Kidney (tissue), 14 donors: ENCODE results near the gene CNNM4. TPM values are rescaled to one million over a fixed set of nuclear protein-coding genes. Genes with fewer than 3 reads are reported as not detected.

Experiments used
- DNase-seq, 5 donors: peaks; one replicate each; pipeline ENCODE4 v3.0.0-alpha.2; 2013 to 2020
- FAIRE-seq: peaks from 2 replicates; lab custom pipeline; 2012; peaks lifted over from hg19 to GRCh38; lab: Jason Lieb, UNC
- H3K27ac ChIP-seq, 2 donors: one replicate each; pipeline ENCODE4 v1.7.0; 2013; ENCODE audit warnings: low read depth in 2 of 2, low read length in 2 of 2, inconsistent platforms in 1 of 2
- H3K27me3 ChIP-seq: one replicate; pipeline ENCODE4 v1.7.1; 2013; ENCODE audit warnings: low read length, inconsistent platforms; ENCODE audit not compliant: control insufficient read depth, insufficient read depth
- H3K36me3 ChIP-seq, 3 donors: one replicate each; pipeline versions ENCODE4 v1.7.0 to v1.7.1; 2013; ENCODE audit warnings: low read length in 3 of 3, control low read depth in 1 of 3, inconsistent platforms in 1 of 3; ENCODE audit not compliant: insufficient read depth in 3 of 3, control insufficient read depth in 2 of 3
- H3K4me1 ChIP-seq, 3 donors: one replicate each; pipeline versions ENCODE4 v1.7.0 to v1.7.1; 2013; ENCODE audit warnings: low read length in 3 of 3, inconsistent platforms in 1 of 3, low read depth in 1 of 3; ENCODE audit not compliant: control insufficient read depth in 2 of 3, insufficient read depth in 2 of 3
- H3K4me3 ChIP-seq, 3 donors: one replicate each; pipeline versions ENCODE4 v1.7.0 to v1.8.1; 2013; ENCODE audit warnings: low read length in 3 of 3, control low read depth in 1 of 3, inconsistent platforms in 1 of 3
- H3K9ac ChIP-seq, 3 donors: one replicate each; pipeline versions ENCODE4 v1.7.0 to v1.7.1; 2013; ENCODE audit warnings: low read length in 3 of 3, control low read depth in 1 of 3, inconsistent platforms in 1 of 3
- H3K9me3 ChIP-seq, 3 donors: one replicate each; pipeline versions ENCODE4 v1.7.0 to v1.7.1; 2013; ENCODE audit warnings: low read length in 3 of 3, control low read depth in 1 of 3, inconsistent platforms in 1 of 3; ENCODE audit not compliant: control insufficient read depth in 2 of 3, insufficient read depth in 1 of 3
- intact Hi-C: fragments of 100-400 bp; cut with DNase I; formaldehyde crosslinking; loops from one replicate; pipeline ENCODE4 v1.11.1; 2022
- polyA plus RNA-seq: library from polyadenylated mRNA; stranded (reverse); fragments of 350-450 nt; fragmentation: Illumina TruSeq; extraction: RNeasy Lipid Tissue Mini Kit (QIAGEN cat#74804); gene quantifications from one replicate; pipeline ENCODE4 v1.2.3, GENCODE V29; 2014; ENCODE audit warnings: low read depth, low replicate concordance; ENCODE audit not compliant: insufficient read depth
- total RNA-seq: library from RNA; stranded (reverse); fragmentation: NEBNext Ultra II Directional; extraction: Animal tissue kit (Norgen Biotek cat#: 25700); gene quantifications from one replicate; pipeline ENCODE4 v1.2.1, GENCODE V29; 2021
- TF ChIP-seq, protein P1 (sequence below): IDR thresholded peaks from 3 replicates; pipeline ENCODE4 v1.5.1; 2012; ENCODE audit warnings: mild to moderate bottlenecking, moderate library complexity, borderline replicate concordance; ENCODE audit not compliant: insufficient read depth; ENCODE audit errors: extremely low read depth
- donor health status: control.
- donor health status: control.
- donor health status: control.
- donor health status: control.
- donor health status: control.
- donor health status: DM: yes; HTN: yes; CAD: no.
- donor health status: Normal renal cell carcinoma (clear cell type).

CNNM4 gene
- total and polyA plus RNA-seq, 2 donors from 2014 or later: 3.7 to 14.5 TPM

DNA sequence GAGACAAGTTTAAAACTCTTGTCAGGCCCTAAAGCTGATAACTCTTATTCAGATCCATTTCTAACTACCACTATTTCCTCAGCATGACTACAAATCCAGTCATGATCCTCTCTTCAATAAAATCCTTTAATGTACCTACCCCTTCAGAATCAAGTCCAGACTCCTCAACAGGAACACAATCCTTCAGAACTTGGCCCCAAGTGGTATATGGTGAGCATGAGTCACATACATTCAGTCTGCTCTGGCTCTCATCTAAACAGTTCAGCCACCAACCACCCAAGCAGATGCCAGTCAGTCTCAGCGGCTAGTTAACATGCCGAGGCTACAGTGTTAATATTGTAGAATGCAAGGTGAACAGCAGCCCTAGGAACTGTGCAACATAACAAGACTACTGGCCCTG is 30.5 kb upstream of the CNNM4 start:
- H3K36me3 ChIP-seq: peaks cover 6 to 40% (median 30%) of the 10 kb centered on the region in 3 donors
- intact Hi-C loops: no loop called here
- H3K9me3 ChIP-seq: no peaks in the 10 kb centered on the region
- DNase-seq: no peak
- H3K4me3 ChIP-seq: no peak overlapping the region
- no peaks in the 10 kb centered on the region for H3K4me1 ChIP-seq
- FAIRE-seq: no peak
- H3K9ac ChIP-seq: no peak overlapping the region
- no peaks in the 10 kb centered on the region for H3K27me3 ChIP-seq
- TF ChIP-seq, protein P1, sequence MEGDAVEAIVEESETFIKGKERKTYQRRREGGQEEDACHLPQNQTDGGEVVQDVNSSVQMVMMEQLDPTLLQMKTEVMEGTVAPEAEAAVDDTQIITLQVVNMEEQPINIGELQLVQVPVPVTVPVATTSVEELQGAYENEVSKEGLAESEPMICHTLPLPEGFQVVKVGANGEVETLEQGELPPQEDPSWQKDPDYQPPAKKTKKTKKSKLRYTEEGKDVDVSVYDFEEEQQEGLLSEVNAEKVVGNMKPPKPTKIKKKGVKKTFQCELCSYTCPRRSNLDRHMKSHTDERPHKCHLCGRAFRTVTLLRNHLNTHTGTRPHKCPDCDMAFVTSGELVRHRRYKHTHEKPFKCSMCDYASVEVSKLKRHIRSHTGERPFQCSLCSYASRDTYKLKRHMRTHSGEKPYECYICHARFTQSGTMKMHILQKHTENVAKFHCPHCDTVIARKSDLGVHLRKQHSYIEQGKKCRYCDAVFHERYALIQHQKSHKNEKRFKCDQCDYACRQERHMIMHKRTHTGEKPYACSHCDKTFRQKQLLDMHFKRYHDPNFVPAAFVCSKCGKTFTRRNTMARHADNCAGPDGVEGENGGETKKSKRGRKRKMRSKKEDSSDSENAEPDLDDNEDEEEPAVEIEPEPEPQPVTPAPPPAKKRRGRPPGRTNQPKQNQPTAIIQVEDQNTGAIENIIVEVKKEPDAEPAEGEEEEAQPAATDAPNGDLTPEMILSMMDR: no peak
- H3K27ac ChIP-seq: no peak overlapping the region

DNA sequence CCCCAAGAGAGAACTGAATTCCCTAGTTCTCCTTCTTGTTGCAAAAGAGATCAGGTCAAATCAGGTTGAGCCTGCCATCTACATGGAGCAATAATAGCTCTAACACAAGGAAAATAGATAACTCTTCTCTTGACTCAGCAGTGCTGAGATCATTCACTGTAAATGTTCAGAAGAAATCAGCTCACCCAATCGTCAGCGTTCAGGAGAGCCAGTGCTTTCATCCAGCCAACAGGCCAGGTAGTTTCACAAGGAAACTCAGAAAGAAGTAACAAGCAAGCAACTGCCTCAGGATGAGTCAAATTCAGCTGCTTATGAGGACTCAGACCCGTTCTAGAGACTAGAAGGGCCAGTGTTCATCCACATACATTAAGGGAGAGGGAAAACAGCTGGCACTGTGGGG is 26.8 kb upstream of the CNNM4 start:
- no peak overlapping the region for H3K9ac ChIP-seq
- no peak overlapping the region for H3K27ac ChIP-seq
- peaks cover 6 to 37% (median 29%) of the 10 kb centered on the region in 3 donors for H3K36me3 ChIP-seq

DNA sequence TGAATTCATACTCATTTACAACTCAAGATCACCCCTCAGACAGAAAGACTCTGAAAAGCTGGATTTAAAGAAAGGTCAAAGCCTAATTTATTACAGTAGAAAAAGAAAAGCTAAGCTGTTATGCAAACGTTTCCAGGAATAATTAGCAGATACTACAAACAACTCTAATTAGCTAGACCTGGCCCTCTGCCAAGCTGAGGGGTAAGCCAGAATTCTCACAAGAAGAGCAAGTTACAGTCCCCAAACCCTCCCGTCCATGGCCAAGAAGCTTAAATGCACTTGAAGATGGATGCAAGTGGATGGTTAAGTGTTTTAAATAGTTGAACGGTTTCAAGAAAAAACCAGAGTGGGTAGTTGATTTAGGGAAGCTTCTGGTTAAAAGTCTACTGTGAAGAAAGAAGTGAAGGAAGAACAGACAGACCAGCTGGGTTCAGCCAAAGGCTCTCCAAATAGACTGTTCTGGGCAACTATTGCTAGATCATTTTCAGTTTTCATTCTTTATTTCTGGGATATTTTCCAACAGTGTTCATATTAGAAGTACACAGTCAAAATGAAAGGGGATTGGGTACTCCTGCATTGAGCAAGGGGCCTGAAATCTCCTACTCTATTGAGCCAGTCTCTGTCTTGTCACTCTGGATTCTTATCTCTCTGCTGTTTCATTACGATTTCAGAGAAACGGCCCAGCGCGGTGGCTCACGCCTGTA is 25.7 kb upstream of the CNNM4 start:
- Histone ChIP-seq H3K27me3 (no peaks in the 10 kb centered on the region), H3K4me3 (no peak overlapping the region), H3K9ac (no peak overlapping the region), H3K36me3 (peaks cover 6 to 37% (median 29%) of the 10 kb centered on the region in 3 donors), H3K27ac (peak overlapping the region in 1 of 2 donors; percentile 34), H3K9me3 (no peaks in the 10 kb centered on the region), H3K4me1 (peaks cover 0 to 14% (median 8%) of the 10 kb centered on the region in 3 donors)
- TF ChIP-seq, protein P1: no peak
- DNase-seq: no peak
- intact Hi-C loops: no loop called here
- FAIRE-seq: no peak

More for the DNA sequence above, 26.8 kb upstream of the CNNM4 start:
- FAIRE-seq (no peak), DNase-seq (no peak)
- Histone ChIP-seq H3K4me3 (no peak overlapping the region), H3K4me1 (peaks cover 0 to 10% (median 8%) of the 10 kb centered on the region in 3 donors), H3K9me3 (no peaks in the 10 kb centered on the region), H3K27me3 (no peaks in the 10 kb centered on the region)
- intact Hi-C loops: no loop called here
- TF ChIP-seq, protein P1: no peak
